GOT3 (cell line): ENCODE data around the gene SCARB1.

Experiments used
- DNase-seq: peaks from one replicate; lab custom pipeline; 2025; ENCODE audit warnings: mixed read lengths; lab: John Stamatoyannopoulos, UW

The SCARB1 gene

DNA sequence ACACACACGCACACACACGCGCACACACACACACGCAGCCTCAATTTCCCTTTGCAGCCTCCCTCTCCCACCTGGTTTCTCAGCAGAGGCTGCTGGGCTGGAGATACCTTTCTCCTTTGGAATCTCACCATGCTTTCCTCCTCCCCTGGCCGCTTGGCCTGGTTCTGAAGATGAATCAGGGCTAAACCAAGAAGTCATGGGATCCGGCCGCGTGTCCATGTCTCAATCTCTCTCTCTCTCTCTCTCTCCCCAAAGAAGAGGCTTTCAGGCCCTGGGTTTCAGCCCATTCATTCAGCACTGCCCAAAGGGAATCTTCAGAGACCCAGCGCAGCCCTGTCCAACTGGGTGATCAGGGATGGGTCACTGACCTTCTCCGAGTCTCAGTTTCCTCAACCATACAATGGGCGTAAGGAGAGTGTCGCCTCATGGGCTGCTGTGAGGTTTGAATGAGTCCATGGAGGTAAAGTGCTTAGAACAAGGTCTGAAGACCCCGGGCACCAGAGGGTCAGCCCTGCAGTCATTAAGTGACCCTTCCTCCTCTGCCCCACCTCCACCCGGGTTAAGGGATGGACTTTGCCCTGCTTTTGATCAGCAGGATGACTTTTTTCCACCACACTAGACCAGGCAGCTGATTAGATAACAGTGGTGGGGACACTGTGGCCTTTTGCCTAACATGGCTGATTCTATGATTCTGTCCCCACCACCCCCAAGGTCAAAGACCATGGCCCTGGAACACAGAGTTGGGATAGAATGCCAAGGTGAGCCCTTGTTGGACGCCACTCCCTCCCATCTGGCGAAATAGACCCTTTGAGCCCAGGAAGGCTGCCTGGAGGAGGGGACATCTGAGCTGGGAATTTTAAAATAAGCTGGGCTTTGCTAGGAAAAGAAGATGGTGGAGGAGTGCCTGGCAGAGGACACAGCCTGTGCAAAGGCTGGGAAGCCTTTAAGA is 42.1 kb downstream of the SCARB1 start:
- DNase-seq = no peak

DNA sequence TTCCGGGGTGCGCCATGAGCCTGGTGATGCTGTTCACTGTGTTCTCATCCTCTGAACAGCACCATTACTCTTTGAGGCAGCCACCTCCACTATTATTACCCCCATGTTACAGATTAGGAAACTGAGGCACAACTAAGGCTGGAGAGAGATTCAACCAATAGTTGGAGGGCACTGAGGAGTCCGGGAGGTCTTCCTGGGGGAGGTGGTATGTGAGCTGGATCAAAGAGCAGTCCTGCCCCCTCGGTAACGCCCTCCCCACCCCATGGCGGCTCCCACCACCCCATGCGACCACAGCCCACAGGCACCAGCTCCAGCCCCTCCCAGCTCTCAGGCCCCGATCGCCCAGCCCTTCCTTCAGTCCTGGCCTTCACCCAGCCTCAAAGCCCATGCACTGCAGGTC is 43.5 kb downstream of the SCARB1 start:
- no peak for DNase-seq

DNA sequence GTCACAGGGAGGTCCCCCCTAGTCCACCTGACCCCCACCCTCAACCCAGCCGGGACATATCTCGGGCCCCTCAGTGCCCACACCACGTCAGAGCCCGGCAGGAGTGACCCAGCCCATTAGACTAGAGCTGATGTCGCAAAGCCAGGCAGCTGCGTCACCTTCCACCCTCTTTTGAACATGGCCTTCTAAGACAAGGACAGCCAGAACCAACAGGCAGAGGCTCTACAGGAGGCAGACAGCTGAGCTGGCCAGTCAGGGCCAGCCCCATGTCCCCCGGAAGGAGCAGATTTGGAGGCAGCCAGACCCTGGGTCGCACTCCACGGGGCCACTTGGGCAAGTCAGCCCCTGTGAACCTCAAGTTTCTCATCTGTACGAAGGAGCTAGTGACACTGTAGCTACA is 44.1 kb downstream of the SCARB1 start:
- no peak for DNase-seq

DNA sequence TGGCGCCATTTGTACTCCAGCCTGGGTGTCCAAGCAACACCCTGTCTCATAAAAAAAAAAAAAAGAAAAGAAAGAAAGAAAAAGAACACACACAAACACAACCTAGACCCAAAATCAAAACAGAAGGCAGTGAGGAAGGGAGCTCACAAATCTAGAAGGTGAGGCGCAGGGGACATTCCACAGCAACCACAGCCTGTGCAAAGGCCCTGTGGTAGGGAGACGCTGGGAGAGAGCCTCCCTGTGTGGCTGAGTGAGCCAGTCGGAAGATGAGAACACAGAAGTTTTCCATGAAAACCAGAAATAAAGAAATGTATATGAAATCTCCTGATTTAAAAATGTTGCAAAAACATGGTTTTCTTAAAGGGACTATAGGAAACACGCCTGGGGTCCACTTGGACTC is 44.6 kb downstream of the SCARB1 start:
- no peak for DNase-seq

DNA sequence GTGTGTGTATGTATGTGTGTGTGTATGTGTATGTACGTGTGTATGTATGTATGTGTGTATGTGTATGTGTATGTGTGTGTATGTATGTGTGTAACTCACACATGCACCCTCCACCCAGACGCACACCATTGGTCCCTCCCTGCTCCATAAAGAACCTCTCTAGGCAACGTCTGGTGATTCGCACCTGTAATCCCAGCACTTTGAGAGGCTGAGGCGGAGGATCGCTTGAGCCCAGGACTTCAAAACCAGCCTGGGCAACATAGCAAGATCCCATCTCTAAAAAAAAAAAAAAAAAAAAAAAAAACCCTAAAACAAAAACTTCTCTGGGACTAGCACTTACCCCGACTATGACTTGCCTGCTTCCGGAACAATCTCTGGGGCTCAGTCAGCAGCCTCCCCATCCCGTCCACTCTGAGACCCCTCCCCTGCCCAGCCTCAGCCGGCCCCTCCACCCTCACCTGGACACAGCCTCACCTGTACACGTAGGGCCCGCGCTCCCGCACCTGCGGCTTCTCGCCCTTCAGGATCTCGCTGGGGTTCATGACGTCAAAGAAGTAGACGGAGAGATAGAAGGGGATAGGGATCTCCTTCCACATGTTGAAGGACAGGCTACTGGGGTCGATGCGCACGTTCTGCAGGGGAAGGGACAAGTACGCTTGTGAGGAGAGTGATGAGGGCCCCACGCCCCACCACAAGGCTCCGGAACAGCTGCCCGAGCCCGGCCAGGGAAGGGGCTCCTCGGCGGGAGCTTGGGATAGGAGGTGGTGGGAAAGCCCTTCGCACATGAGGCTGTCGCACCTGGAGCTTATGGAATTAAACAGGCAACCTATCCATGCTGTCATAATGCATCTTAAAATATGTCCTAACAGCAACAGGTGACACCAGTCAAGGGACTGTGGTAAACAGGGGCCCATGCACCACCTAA is 46.3 kb downstream of the SCARB1 start:
- DNase-seq = no peak

GRCh38 chr12:124816295-124816854 is 47.3 kb downstream of the SCARB1 start:
- no peak for DNase-seq

DNA sequence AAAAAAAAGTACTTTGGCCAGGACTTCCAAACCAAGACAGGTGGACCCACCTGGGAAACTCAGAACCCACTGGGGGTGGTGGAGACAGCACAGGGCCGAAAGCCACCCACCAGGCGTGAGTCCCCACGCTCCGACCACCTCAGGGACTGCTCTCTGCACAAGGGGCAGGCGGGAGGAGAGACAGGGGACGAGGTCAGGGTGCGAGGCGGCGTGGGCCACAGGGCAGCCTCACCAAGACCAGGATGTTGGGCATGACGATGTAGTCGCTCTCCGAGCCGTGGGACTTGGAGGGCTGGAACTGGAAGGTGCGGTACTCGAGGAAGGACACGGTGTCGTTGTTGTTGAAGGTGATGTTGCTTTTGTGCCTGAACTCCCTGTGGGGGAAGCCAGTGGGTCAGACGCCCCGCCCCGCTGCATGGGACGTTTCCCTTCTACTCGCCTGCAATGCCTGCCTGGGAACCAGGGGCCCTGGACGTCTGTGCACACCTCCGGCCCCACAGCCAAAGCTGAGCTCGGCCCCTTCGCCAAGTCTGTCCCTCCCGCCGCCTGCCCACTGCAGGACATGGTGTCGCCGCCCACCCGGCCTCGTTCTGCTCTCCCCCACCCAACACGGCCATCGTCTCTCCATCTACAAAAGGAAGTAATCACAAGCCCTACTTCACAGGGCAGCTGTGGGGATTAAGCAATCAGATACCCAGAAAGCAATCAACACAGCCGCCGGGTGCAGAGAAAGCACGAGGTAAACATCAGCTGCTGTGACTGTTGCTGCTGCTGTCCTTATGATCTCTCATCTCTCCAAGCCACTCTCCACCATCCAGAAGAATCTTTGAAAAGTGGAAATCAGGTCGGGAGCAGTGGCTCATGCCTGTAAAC is 48.7 kb downstream of the SCARB1 start:
- DNase-seq = no peak

GRCh38 chr12:124813782-124814181 is 49.9 kb downstream of the SCARB1 start:
- DNase-seq = no peak

DNA sequence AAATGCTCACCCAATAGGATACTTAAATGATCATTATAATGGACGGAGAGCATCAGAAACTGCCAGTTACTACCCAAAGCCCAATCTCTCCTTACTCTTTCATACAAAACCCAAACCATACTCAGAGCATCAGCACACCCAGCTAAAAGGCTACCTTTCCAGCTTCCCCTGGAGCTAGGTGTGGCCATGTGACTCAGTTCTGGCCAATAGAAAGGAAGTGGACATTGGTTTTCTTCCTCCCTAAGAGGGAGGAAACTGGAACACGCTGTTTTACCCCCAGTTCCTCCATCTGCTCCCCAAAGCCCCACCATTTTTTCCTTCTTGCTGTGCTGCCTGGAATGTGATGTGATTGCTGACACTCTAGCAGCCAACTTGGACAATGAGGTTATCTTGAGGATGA is 50.7 kb downstream of the SCARB1 start:
- no peak for DNase-seq

- no peak for DNase-seq
These were observed 51.3 kb downstream of the SCARB1 start for GRCh38 chr12:124812356-124812755.

GRCh38 chr12:124811633-124812032 is 52.0 kb downstream of the SCARB1 start:
- no peak for DNase-seq

- DNase-seq = no peak
These were observed 53.8 kb downstream of the SCARB1 start for GRCh38 chr12:124809878-124810277.

DNA sequence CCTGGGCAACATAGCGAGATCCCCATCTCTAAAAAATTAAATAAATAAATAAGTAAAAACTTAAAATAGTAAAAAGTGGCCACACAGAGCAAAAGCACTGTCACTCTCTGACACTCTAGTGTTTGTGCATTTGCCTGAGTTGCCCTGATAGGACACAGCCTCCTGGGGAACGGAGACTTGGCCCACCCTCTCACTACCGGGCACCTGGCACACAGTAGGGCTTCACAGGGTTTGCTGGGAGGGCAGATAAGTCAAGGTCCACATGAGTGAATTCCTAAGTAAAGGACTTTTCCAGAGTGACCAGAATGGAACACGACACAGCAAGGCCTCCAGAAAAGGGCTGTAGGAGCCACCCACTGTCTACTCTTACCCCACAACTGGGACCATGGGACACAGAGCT is 54.3 kb downstream of the SCARB1 start:
- DNase-seq = no peak

DNA sequence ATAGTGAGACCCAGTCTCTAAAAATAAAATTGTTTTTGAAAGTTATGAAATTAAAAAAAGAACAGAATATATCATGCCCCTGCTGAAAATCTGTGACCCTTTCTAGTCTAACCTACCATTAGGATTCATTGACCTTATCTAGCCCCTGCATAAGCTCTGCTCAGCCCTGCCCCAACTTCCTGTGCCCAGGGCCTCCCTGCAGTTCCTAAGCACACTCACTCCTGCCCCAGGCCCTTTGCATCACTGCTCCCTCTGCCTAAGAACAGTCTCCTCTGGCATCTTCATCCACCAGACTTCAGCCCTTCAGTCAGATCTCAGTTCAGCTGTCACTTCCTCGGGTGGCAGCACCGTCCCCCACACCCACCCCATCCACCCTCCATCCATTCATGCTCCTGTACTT is 55.4 kb downstream of the SCARB1 start:
- no peak for DNase-seq

- DNase-seq = no peak
These were observed 57.6 kb downstream of the SCARB1 start for GRCh38 chr12:124805876-124806668.

DNA sequence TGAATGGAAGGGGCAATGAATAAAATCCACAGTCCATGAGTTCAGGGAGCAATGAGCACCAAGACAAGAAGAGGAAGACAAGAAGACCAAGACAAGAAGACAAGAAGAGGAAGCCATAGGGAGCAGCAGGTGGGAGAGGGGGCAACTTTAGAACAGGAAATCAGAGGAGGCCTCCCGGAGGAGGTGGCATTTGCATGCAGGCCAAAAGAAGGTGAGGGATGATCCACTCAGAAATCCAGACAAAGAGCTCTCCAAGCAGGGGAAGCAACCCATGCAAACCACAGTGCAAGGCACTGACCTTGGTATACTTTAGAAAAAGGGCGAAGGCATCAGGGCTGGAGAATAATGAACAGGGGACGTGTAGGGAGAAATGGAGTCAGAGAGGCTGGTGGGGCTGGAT is 58.6 kb downstream of the SCARB1 start:
- DNase-seq = no peak

- no peak for DNase-seq
These were observed 59.5 kb downstream of the SCARB1 start for GRCh38 chr12:124804011-124804621.

GRCh38 chr12:124802361-124802760 is 61.3 kb downstream of the SCARB1 start:
- no peak for DNase-seq

GRCh38 chr12:124800506-124800905 is 63.2 kb downstream of the SCARB1 start:
- no peak for DNase-seq

DNA sequence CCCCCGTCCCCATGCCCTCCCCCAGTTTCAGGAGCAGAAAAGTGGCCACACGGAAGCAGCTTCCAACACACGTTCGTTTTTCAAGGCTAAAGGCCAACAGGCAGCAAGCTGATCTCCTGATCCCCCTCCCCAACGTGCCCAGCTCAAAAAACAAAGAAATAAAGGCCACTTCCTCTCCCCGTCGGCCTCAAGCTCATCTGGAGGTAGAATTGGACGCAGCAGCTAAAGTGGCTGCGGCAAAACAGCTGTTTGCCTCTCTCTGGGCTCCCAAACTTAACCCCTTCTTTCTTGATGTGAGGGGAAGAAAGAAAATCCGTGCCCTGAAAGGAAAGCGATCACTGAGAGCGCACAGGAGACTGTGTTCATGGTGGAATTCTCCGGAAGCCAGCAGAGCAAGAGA is 66.3 kb downstream of the SCARB1 start:
- no peak for DNase-seq
